Osteoblast (primary cell): ENCODE results near the gene SLC39A9. TPM values are rescaled to one million over a fixed set of nuclear protein-coding genes. Genes with fewer than 3 reads are reported as not detected.
A peak's percentile ranks its signal among the peaks of the same experiment; 100 is the strongest.

ENCODE experiments used
- DNase-seq: peaks from one replicate; pipeline ENCODE4 v3.0.0; 2011; ENCODE audit warnings: low spot score, mixed read lengths; ENCODE audit not compliant: insufficient read length; ENCODE audit errors: missing footprints
- H2AFZ ChIP-seq: 2 replicates; pipeline ENCODE4 v1.6.0; 2011; ENCODE audit warnings: mild to moderate bottlenecking, low read length
- H3K27ac ChIP-seq: 2 replicates; pipeline ENCODE4 v1.5.1; 2011; ENCODE audit warnings: mild to moderate bottlenecking, low read depth, low read length, moderate library complexity
- H3K27me3 ChIP-seq: 2 replicates; pipeline ENCODE4 v1.6.0; 2012; ENCODE audit warnings: mild to moderate bottlenecking, control low read depth, inconsistent platforms, low read length, moderate library complexity; ENCODE audit not compliant: insufficient read depth
- H3K36me3 ChIP-seq: 2 replicates; pipeline ENCODE4 v1.5.1; 2011; ENCODE audit warnings: mild to moderate bottlenecking, low read length, control low read depth, moderate library complexity; ENCODE audit not compliant: insufficient read depth
- H3K4me1 ChIP-seq: 2 replicates; pipeline ENCODE4 v1.5.1; 2011; ENCODE audit warnings: mild to moderate bottlenecking, low read length, control low read depth, moderate library complexity; ENCODE audit not compliant: insufficient read depth
- H3K4me2 ChIP-seq: 2 replicates; pipeline ENCODE4 v1.6.0; 2011; ENCODE audit warnings: mild to moderate bottlenecking, low read length; ENCODE audit not compliant: insufficient read depth
- H3K4me3 ChIP-seq: fragments of 200-600 bp; sonication (generic); 3 replicates; pipeline ENCODE4 v1.5.1; 2012; ENCODE audit warnings: mild to moderate bottlenecking, low read length, inconsistent platforms; ENCODE audit not compliant: insufficient read depth
- H3K79me2 ChIP-seq: 2 replicates; pipeline ENCODE4 v1.6.0; 2012; ENCODE audit warnings: mild to moderate bottlenecking, low read length, control low read depth, inconsistent platforms; ENCODE audit not compliant: insufficient read depth
- H3K9me3 ChIP-seq: 2 replicates; pipeline ENCODE4 v1.5.1; 2011; ENCODE audit warnings: low read depth, low read length, control low read depth
- H4K20me1 ChIP-seq: 2 replicates; pipeline ENCODE4 v1.6.0; 2012; ENCODE audit warnings: mild to moderate bottlenecking, low read length, control low read depth; ENCODE audit not compliant: insufficient read depth
- CTCF ChIP-seq: IDR thresholded peaks from 2 replicates; pipeline ENCODE4 v1.5.1; 2011; ENCODE audit warnings: mild to moderate bottlenecking, low read depth, low read length, moderate library complexity; ENCODE audit errors: extremely low read depth
- total RNA-seq: library from RNA; depleted of rRNA; stranded (reverse); fragments of >200 nt; gene quantifications from 2 replicates; pipeline ENCODE4 v1.2.3, GENCODE V29; 2012

Gene SLC39A9
- 131 and 163 TPM in 2 replicates for total RNA-seq

GRCh38 chr14:69398053-69398817, at the start of gene SLC39A9, which contains the start of gene ERH:
Gene SLC39A9, plus strand, starts transcription at chr14:69398692. Its CDS starts 678 bp downstream, at chr14:69399370.
Gene ERH, minus strand, starts transcription at chr14:69398299. Its CDS starts 66 bp downstream, at chr14:69398233.
- H3K9me3 ChIP-seq = no peaks in the 10 kb centered on the region
- peak within 1 kb of the TSS; percentile 85 for H3K4me2 ChIP-seq
- peaks cover 33% of the 10 kb centered on the region for H3K4me1 ChIP-seq
- peak within 1 kb of the TSS; percentile 86 for H3K4me3 ChIP-seq
- H3K27ac ChIP-seq = peak within 1 kb of the TSS; percentile 99
- DNase-seq = peak; percentile 97
- H3K27me3 ChIP-seq = no peaks in the 10 kb centered on the region
- H3K36me3 ChIP-seq = peaks cover 33% of the 10 kb centered on the region
- peaks cover 37% of the 10 kb centered on the region for H4K20me1 ChIP-seq
- peak within 1 kb of the TSS; percentile 87 for H2AFZ ChIP-seq
- H3K79me2 ChIP-seq = peaks cover 95% of the 10 kb centered on the region
- TF ChIP-seq CTCF = no peak

- H3K27me3 ChIP-seq = peaks cover 5% of the 10 kb centered on the region
- H3K9me3 ChIP-seq = no peaks in the 10 kb centered on the region
- no peak overlapping the region for H3K4me3 ChIP-seq
- no peaks in the 10 kb centered on the region for H3K36me3 ChIP-seq
- no peak overlapping the region for H2AFZ ChIP-seq
- no peaks in the 10 kb centered on the region for H3K4me1 ChIP-seq
- no peak overlapping the region for H3K4me2 ChIP-seq
- DNase-seq = peak; percentile 81
- no peak overlapping the region for H3K27ac ChIP-seq
- H3K79me2 ChIP-seq = no peaks in the 10 kb centered on the region
- no peaks in the 10 kb centered on the region for H4K20me1 ChIP-seq
- no peak for TF ChIP-seq CTCF
These were observed 49.3 kb upstream of the SLC39A9 start for GRCh38 chr14:69349091-69349777.

GRCh38 chr14:69350892-69351291, 47.6 kb upstream of the SLC39A9 start:
- H3K4me2 ChIP-seq = no peak overlapping the region
- DNase-seq = no peak
- H3K4me1 ChIP-seq = peaks cover 6% of the 10 kb centered on the region
- no peaks in the 10 kb centered on the region for H3K9me3 ChIP-seq
- H2AFZ ChIP-seq = no peak overlapping the region
- H3K79me2 ChIP-seq = no peaks in the 10 kb centered on the region
- no peaks in the 10 kb centered on the region for H4K20me1 ChIP-seq
- no peak for TF ChIP-seq CTCF
- H3K36me3 ChIP-seq = no peaks in the 10 kb centered on the region
- no peaks in the 10 kb centered on the region for H3K27me3 ChIP-seq
- no peak overlapping the region for H3K27ac ChIP-seq
- H3K4me3 ChIP-seq = no peak overlapping the region

GRCh38 chr14:69351385-69351784, 47.1 kb upstream of the SLC39A9 start:
- peak; percentile 32 for DNase-seq
- no peak overlapping the region for H3K4me2 ChIP-seq
- no peaks in the 10 kb centered on the region for H3K79me2 ChIP-seq
- H3K27me3 ChIP-seq = no peaks in the 10 kb centered on the region
- TF ChIP-seq CTCF = no peak
- H3K36me3 ChIP-seq = no peaks in the 10 kb centered on the region
- peaks cover 10% of the 10 kb centered on the region for H3K4me1 ChIP-seq
- no peak overlapping the region for H3K4me3 ChIP-seq
- H3K9me3 ChIP-seq = no peaks in the 10 kb centered on the region
- no peak overlapping the region for H3K27ac ChIP-seq
- H4K20me1 ChIP-seq = no peaks in the 10 kb centered on the region
- no peak overlapping the region for H2AFZ ChIP-seq
